Measurements from ENCODE around the gene TCF3.

TCF3 gene

GRCh38 chr19:1685046-1685445 lies 32.6 kb upstream of the TCF3 start:
- no peak overlapping the region for H3K27ac ChIP-seq (ENCODE audit: low read depth, low read length, severe bottlenecking)
- H3K9me3 ChIP-seq (ENCODE audit: control insufficient read depth, low read length) = no peaks in the 10 kb centered on the region
- no peak overlapping the region for H3K4me3 ChIP-seq (ENCODE audit: extremely low read depth, insufficient read depth, low read length, poor library complexity, severe bottlenecking)
- no peaks in the 10 kb centered on the region for H3K36me3 ChIP-seq (ENCODE audit: control insufficient read depth, insufficient read depth, low read length)
- 80 to 84% methylated on average over 15 to 19 of the region's 19 CpGs for WGBS, 2 experiments (ENCODE audit: insufficient coverage in 2 of 2)
- H3K4me1 ChIP-seq (ENCODE audit: control insufficient read depth, insufficient read depth, low read length, poor library complexity, severe bottlenecking) = no peaks in the 10 kb centered on the region

GRCh38 chr19:1684573-1684912 lies 32.1 kb upstream of the TCF3 start:
- H3K9me3 ChIP-seq (ENCODE audit: control insufficient read depth, low read length) = no peaks in the 10 kb centered on the region
- WGBS, 2 experiments (ENCODE audit: insufficient coverage in 2 of 2) = 82 to 86% methylated on average over 10 of the region's 10 CpGs
- H3K36me3 ChIP-seq (ENCODE audit: control insufficient read depth, insufficient read depth, low read length) = no peaks in the 10 kb centered on the region
- no peak overlapping the region for H3K27ac ChIP-seq (ENCODE audit: low read depth, low read length, severe bottlenecking)
- H3K4me1 ChIP-seq (ENCODE audit: control insufficient read depth, insufficient read depth, low read length, poor library complexity, severe bottlenecking) = no peaks in the 10 kb centered on the region
- no peak overlapping the region for H3K4me3 ChIP-seq (ENCODE audit: extremely low read depth, insufficient read depth, low read length, poor library complexity, severe bottlenecking)

GRCh38 chr19:1683869-1684572 lies 31.6 kb upstream of the TCF3 start:
- H3K9me3 ChIP-seq (ENCODE audit: control insufficient read depth, low read length) = no peaks in the 10 kb centered on the region
- no peaks in the 10 kb centered on the region for H3K36me3 ChIP-seq (ENCODE audit: control insufficient read depth, insufficient read depth, low read length)
- no peak overlapping the region for H3K27ac ChIP-seq (ENCODE audit: low read depth, low read length, severe bottlenecking)
- no peaks in the 10 kb centered on the region for H3K4me1 ChIP-seq (ENCODE audit: control insufficient read depth, insufficient read depth, low read length, poor library complexity, severe bottlenecking)
- H3K4me3 ChIP-seq (ENCODE audit: extremely low read depth, insufficient read depth, low read length, poor library complexity, severe bottlenecking) = no peak overlapping the region
- WGBS, 2 experiments (ENCODE audit: insufficient coverage in 2 of 2) = 77 to 80% methylated on average over 17 to 19 of the region's 19 CpGs

GRCh38 chr19:1680976-1681375 lies 28.6 kb upstream of the TCF3 start:
- no peaks in the 10 kb centered on the region for H3K9me3 ChIP-seq (ENCODE audit: control insufficient read depth, low read length)
- H3K4me1 ChIP-seq (ENCODE audit: control insufficient read depth, insufficient read depth, low read length, poor library complexity, severe bottlenecking) = no peaks in the 10 kb centered on the region
- H3K27ac ChIP-seq (ENCODE audit: low read depth, low read length, severe bottlenecking) = no peak overlapping the region
- no peak overlapping the region for H3K4me3 ChIP-seq (ENCODE audit: extremely low read depth, insufficient read depth, low read length, poor library complexity, severe bottlenecking)
- WGBS, 2 experiments (ENCODE audit: insufficient coverage in 2 of 2) = 75 to 93% methylated on average over 3 to 7 of the region's 12 CpGs
- H3K36me3 ChIP-seq (ENCODE audit: control insufficient read depth, insufficient read depth, low read length) = no peaks in the 10 kb centered on the region

GRCh38 chr19:1678073-1678472 lies 25.7 kb upstream of the TCF3 start:
- Histone ChIP-seq H3K36me3 (ENCODE audit: control insufficient read depth, insufficient read depth, low read length) (no peaks in the 10 kb centered on the region), H3K9me3 (ENCODE audit: control insufficient read depth, low read length) (no peaks in the 10 kb centered on the region), H3K4me1 (ENCODE audit: control insufficient read depth, insufficient read depth, low read length, poor library complexity, severe bottlenecking) (no peaks in the 10 kb centered on the region), H3K4me3 (ENCODE audit: extremely low read depth, insufficient read depth, low read length, poor library complexity, severe bottlenecking) (no peak overlapping the region), H3K27ac (ENCODE audit: low read depth, low read length, severe bottlenecking) (no peak overlapping the region)
- 77 to 78% methylated on average over 2 of the region's 2 CpGs for WGBS, 2 experiments (ENCODE audit: insufficient coverage in 2 of 2)

- no peaks in the 10 kb centered on the region for H3K9me3 ChIP-seq (ENCODE audit: control insufficient read depth, low read length)
- H3K27ac ChIP-seq (ENCODE audit: low read depth, low read length, severe bottlenecking) = no peak overlapping the region
- no peaks in the 10 kb centered on the region for H3K4me1 ChIP-seq (ENCODE audit: control insufficient read depth, insufficient read depth, low read length, poor library complexity, severe bottlenecking)
- no peak overlapping the region for H3K4me3 ChIP-seq (ENCODE audit: extremely low read depth, insufficient read depth, low read length, poor library complexity, severe bottlenecking)
- WGBS, 2 experiments (ENCODE audit: insufficient coverage in 2 of 2) = 57 to 63% methylated on average over 19 to 22 of the region's 27 CpGs
- H3K36me3 ChIP-seq (ENCODE audit: control insufficient read depth, insufficient read depth, low read length) = no peaks in the 10 kb centered on the region
These were observed 24.2 kb upstream of the TCF3 start for GRCh38 chr19:1676351-1677266.

GRCh38 chr19:1675633-1676350 lies 23.4 kb upstream of the TCF3 start:
- Histone ChIP-seq H3K4me3 (ENCODE audit: extremely low read depth, insufficient read depth, low read length, poor library complexity, severe bottlenecking) (no peak overlapping the region), H3K27ac (ENCODE audit: low read depth, low read length, severe bottlenecking) (no peak overlapping the region), H3K36me3 (ENCODE audit: control insufficient read depth, insufficient read depth, low read length) (no peaks in the 10 kb centered on the region), H3K4me1 (ENCODE audit: control insufficient read depth, insufficient read depth, low read length, poor library complexity, severe bottlenecking) (no peaks in the 10 kb centered on the region), H3K9me3 (ENCODE audit: control insufficient read depth, low read length) (no peaks in the 10 kb centered on the region)
- WGBS, 2 experiments (ENCODE audit: insufficient coverage in 2 of 2) = 15 to 16% methylated on average over 31 to 51 of the region's 62 CpGs

- H3K27ac ChIP-seq (ENCODE audit: low read depth, low read length, severe bottlenecking) = no peak overlapping the region
- no peaks in the 10 kb centered on the region for H3K36me3 ChIP-seq (ENCODE audit: control insufficient read depth, insufficient read depth, low read length)
- 62 to 82% methylated on average over 5 to 6 of the region's 8 CpGs for WGBS, 2 experiments (ENCODE audit: insufficient coverage in 2 of 2)
- H3K4me1 ChIP-seq (ENCODE audit: control insufficient read depth, insufficient read depth, low read length, poor library complexity, severe bottlenecking) = no peaks in the 10 kb centered on the region
- H3K4me3 ChIP-seq (ENCODE audit: extremely low read depth, insufficient read depth, low read length, poor library complexity, severe bottlenecking) = no peak overlapping the region
- no peaks in the 10 kb centered on the region for H3K9me3 ChIP-seq (ENCODE audit: control insufficient read depth, low read length)
These were observed 21.9 kb upstream of the TCF3 start for GRCh38 chr19:1674293-1674679.

- WGBS, 2 experiments (ENCODE audit: insufficient coverage in 2 of 2) = 56 to 65% methylated on average over 16 of the region's 16 CpGs
These were observed 21.4 kb upstream of the TCF3 start for GRCh38 chr19:1673645-1674292.

GRCh38 chr19:1672769-1673644 lies 20.6 kb upstream of the TCF3 start:
- H3K27ac ChIP-seq (ENCODE audit: low read depth, low read length, severe bottlenecking) = no peak overlapping the region
- H3K36me3 ChIP-seq (ENCODE audit: control insufficient read depth, insufficient read depth, low read length) = no peaks in the 10 kb centered on the region
- 85 to 88% methylated on average over 27 to 28 of the region's 33 CpGs for WGBS, 2 experiments (ENCODE audit: insufficient coverage in 2 of 2)
- no peaks in the 10 kb centered on the region for H3K9me3 ChIP-seq (ENCODE audit: control insufficient read depth, low read length)
- no peak overlapping the region for H3K4me3 ChIP-seq (ENCODE audit: extremely low read depth, insufficient read depth, low read length, poor library complexity, severe bottlenecking)
- peaks cover 3% of the 10 kb centered on the region for H3K4me1 ChIP-seq (ENCODE audit: control insufficient read depth, insufficient read depth, low read length, poor library complexity, severe bottlenecking)

More at GRCh38 chr19:1673645-1674292, 21.4 kb upstream of the TCF3 start:
- no peaks in the 10 kb centered on the region for H3K9me3 ChIP-seq (ENCODE audit: control insufficient read depth, low read length)
- no peaks in the 10 kb centered on the region for H3K36me3 ChIP-seq (ENCODE audit: control insufficient read depth, insufficient read depth, low read length)
- H3K4me1 ChIP-seq (ENCODE audit: control insufficient read depth, insufficient read depth, low read length, poor library complexity, severe bottlenecking) = peaks cover 2% of the 10 kb centered on the region
- H3K4me3 ChIP-seq (ENCODE audit: extremely low read depth, insufficient read depth, low read length, poor library complexity, severe bottlenecking) = no peak overlapping the region
- H3K27ac ChIP-seq (ENCODE audit: low read depth, low read length, severe bottlenecking) = no peak overlapping the region

All from mesodermal cell (in vitro differentiated cells).